Endothelial cell of umbilical vein (primary cell): ENCODE measurements around the gene RPL9. TPM values are rescaled to one million over a fixed set of nuclear protein-coding genes. Genes with fewer than 3 reads are reported as not detected.

ENCODE experiments used
- BruUV-seq: library from RNA; stranded (reverse); fragments of 400-500 nt; replicated peaks from 2 replicates; lab custom pipeline; 2021; lab: Mats Ljungman, UMichigan
- CTCF ChIA-PET: fragments of 300-600, 350-600 bp; sonication (Branson Sonifier 250); formaldehyde crosslinking; loops from one replicate; lab custom pipeline; 2021; ENCODE audit warnings: antibody characterized with exemption, inconsistent platforms; lab: Charles Lee
- POLR2A ChIA-PET: fragments of 300-600, 350-600 bp; sonication (Branson Sonifier 250); formaldehyde crosslinking; loops from one replicate; lab custom pipeline; 2021; ENCODE audit warnings: antibody characterized with exemption, inconsistent platforms; lab: Charles Lee
- DNase-seq: peaks from one replicate; pipeline ENCODE4 v3.0.0-alpha.2; 2011; ENCODE audit warnings: low read depth, low spot score
- FAIRE-seq: peaks from 2 replicates; lab custom pipeline; 2011; peaks lifted over from hg19 to GRCh38; lab: Jason Lieb, UNC
- H2AFZ ChIP-seq: 2 replicates; pipeline ENCODE4 v1.6.0; 2012; ENCODE audit warnings: low read depth, low read length, control low read depth, inconsistent platforms
- H3K27ac ChIP-seq: 2 replicates; pipeline ENCODE4 v1.5.1; 2011; ENCODE audit warnings: low read depth, mild to moderate bottlenecking, control low read depth, low read length, moderate library complexity; ENCODE audit not compliant: insufficient read depth
- H3K27me3 ChIP-seq, 2 experiments: 2 replicates each; pipeline versions ENCODE4 v1.6.0 to v1.6.1; 2011; ENCODE audit warnings: low read length in 2 of 2, mixed read lengths in 1 of 2; ENCODE audit not compliant: control insufficient read depth in 2 of 2, insufficient read depth in 2 of 2
- H3K36me3 ChIP-seq, 2 experiments: 2 replicates in 1 of 2; 3 replicates in 1 of 2; pipeline ENCODE4 v1.5.1; 2011; ENCODE audit warnings: low read length in 2 of 2, mild to moderate bottlenecking in 1 of 2, moderate library complexity in 1 of 2; ENCODE audit not compliant: control insufficient read depth in 2 of 2, insufficient read depth in 2 of 2; ENCODE audit errors: extremely low read depth in 1 of 2
- H3K4me1 ChIP-seq: 3 replicates; pipeline ENCODE4 v1.5.1; 2011; ENCODE audit warnings: mild to moderate bottlenecking, low read length; ENCODE audit not compliant: control insufficient read depth, insufficient read depth; ENCODE audit errors: extremely low read depth
- H3K4me2 ChIP-seq: 2 replicates; pipeline ENCODE4 v1.6.1; 2011; ENCODE audit warnings: low read length, control low read depth, mixed read lengths; ENCODE audit not compliant: insufficient read depth
- H3K4me3 ChIP-seq, 3 experiments: fragments of 200-600 bp in 1 of 3; sonication (generic), shearing (Covaris generic) in 1 of 3; replicated peaks in 1 of 3; 2 replicates each; pipeline ENCODE4 v1.5.1; 2011 to 2016; ENCODE audit warnings: control low read depth in 3 of 3, low read length in 3 of 3, mild to moderate bottlenecking in 2 of 3, inconsistent platforms in 1 of 3, low read depth in 1 of 3, moderate library complexity in 1 of 3; ENCODE audit not compliant: insufficient read depth in 1 of 3
- H3K79me2 ChIP-seq: 2 replicates; pipeline ENCODE4 v1.6.0; 2012; ENCODE audit warnings: low read length, inconsistent platforms; ENCODE audit not compliant: control insufficient read depth, insufficient read depth
- H3K9ac ChIP-seq: replicated peaks from 2 replicates; pipeline ENCODE3; 2011; ENCODE audit warnings: low read length, control low read depth; ENCODE audit not compliant: insufficient read depth; ENCODE audit errors: extremely low read depth
- H3K9me1 ChIP-seq: replicated peaks from 3 replicates; pipeline ENCODE4 v1.6.0; 2011; ENCODE audit warnings: mild to moderate bottlenecking, low read length; ENCODE audit not compliant: control insufficient read depth, insufficient read depth; ENCODE audit errors: extremely low read depth
- H3K9me3 ChIP-seq: replicated peaks from 2 replicates; pipeline ENCODE4 v1.5.1; 2012; ENCODE audit warnings: low read length, inconsistent platforms; ENCODE audit not compliant: control insufficient read depth, insufficient read depth
- H4K20me1 ChIP-seq: replicated peaks from 2 replicates; pipeline ENCODE3; 2011; ENCODE audit warnings: mild to moderate bottlenecking, low read length; ENCODE audit not compliant: control insufficient read depth, insufficient read depth; ENCODE audit errors: extremely low read depth
- EZH2 ChIP-seq: IDR thresholded peaks from 2 replicates; pipeline ENCODE4 v1.6.1; 2012; ENCODE audit warnings: borderline replicate concordance, low read depth, mild to moderate bottlenecking, moderate library complexity, low read length, inconsistent platforms; ENCODE audit not compliant: severe bottlenecking
- FOS ChIP-seq: IDR thresholded peaks from 2 replicates; pipeline ENCODE4 v1.6.1; 2011; ENCODE audit warnings: mild to moderate bottlenecking, low read length, moderate library complexity, borderline replicate concordance; ENCODE audit not compliant: insufficient read depth
- GATA2 ChIP-seq: IDR thresholded peaks from 2 replicates; pipeline ENCODE4 v1.7.0; 2011; ENCODE audit warnings: low read depth, mild to moderate bottlenecking, moderate library complexity, mixed read lengths, low read length; ENCODE audit not compliant: insufficient read length, insufficient read depth
- JUN ChIP-seq: IDR thresholded peaks from 2 replicates; pipeline ENCODE4 v1.6.1; 2011; ENCODE audit warnings: borderline replicate concordance, low read depth; ENCODE audit not compliant: insufficient read length, insufficient read depth
- MAX ChIP-seq: IDR thresholded peaks from 2 replicates; pipeline ENCODE4 v1.6.1; 2011; ENCODE audit not compliant: insufficient read depth, insufficient read length
- MYC ChIP-seq: IDR thresholded peaks from one replicate; pipeline ENCODE4 v1.6.1; 2011; ENCODE audit warnings: mild to moderate bottlenecking, low read depth, low read length
- POLR2A ChIP-seq: IDR thresholded peaks from 2 replicates; pipeline ENCODE4 v1.6.1; 2012; ENCODE audit warnings: low read depth, mild to moderate bottlenecking, control low read depth, low read length
- POLR2AphosphoS5 ChIP-seq: IDR thresholded peaks from 2 replicates; pipeline ENCODE4 v1.6.1; 2012; ENCODE audit warnings: low read depth, mild to moderate bottlenecking, control low read depth, low read length, moderate library complexity; ENCODE audit not compliant: insufficient read depth
- dilution Hi-C: fragments of 300-500 bp; cut with MboI; formaldehyde crosslinking; loops from one replicate; pipeline ENCODE4 v1.15.0; 2019; ENCODE audit warnings: low sequenced_read_pairs; ENCODE audit not compliant: extremely low pct_ligation_motif_present
- intact Hi-C: fragments of 100-400 bp; cut with micrococcal nuclease; formaldehyde crosslinking; loops from one replicate; pipeline ENCODE4 v1.10.0; 2022
- polyA plus RNA-seq, 4 experiments: library from polyadenylated mRNA; depleted of rRNA in 3 of 4; stranded (reverse) in 3 of 4; unstranded in 1 of 4; fragments of >200 nt; gene quantifications; 2 replicates each; pipeline versions ENCODE4 v1.2.1 to v1.2.3, GENCODE V29; 2011 to 2012; ENCODE audit warnings: missing spikeins in 1 of 4
- total RNA-seq: library from RNA; stranded (reverse); gene quantifications from 2 replicates; pipeline ENCODE4 v1.2.3, GENCODE V29; 2021
- TF ChIP-seq, protein P1 (sequence below), 2 donors: IDR thresholded peaks; 1 replicate in 1 of 2; 2 replicates in 1 of 2; pipeline ENCODE4 v1.5.1; 2011; ENCODE audit warnings: low read length in 2 of 2, mild to moderate bottlenecking in 2 of 2, moderate library complexity in 2 of 2, control low read depth in 1 of 2, inconsistent platforms in 1 of 2, low read depth in 1 of 2; ENCODE audit not compliant: insufficient read depth in 1 of 2; ENCODE audit errors: extremely low read depth in 1 of 2

RPL9 gene
- total and polyA plus RNA-seq, 2 donors (not counting 3 experiments of a cell fraction or from before 2014, with no cell fraction given) = 963 to 1,186 TPM

- dilution Hi-C loops = no loop called here
- no peaks in the 10 kb centered on the region for H3K9me1 ChIP-seq
- BruUV-seq = no TSS peak
- no peak for TF ChIP-seq GATA2
- no peak for TF ChIP-seq EZH2
- TF ChIP-seq JUN = no peak
- TF ChIP-seq POLR2A = no peak
- TF ChIP-seq MAX = no peak
- no peak for TF ChIP-seq POLR2AphosphoS5
- TF ChIP-seq, protein P1, sequence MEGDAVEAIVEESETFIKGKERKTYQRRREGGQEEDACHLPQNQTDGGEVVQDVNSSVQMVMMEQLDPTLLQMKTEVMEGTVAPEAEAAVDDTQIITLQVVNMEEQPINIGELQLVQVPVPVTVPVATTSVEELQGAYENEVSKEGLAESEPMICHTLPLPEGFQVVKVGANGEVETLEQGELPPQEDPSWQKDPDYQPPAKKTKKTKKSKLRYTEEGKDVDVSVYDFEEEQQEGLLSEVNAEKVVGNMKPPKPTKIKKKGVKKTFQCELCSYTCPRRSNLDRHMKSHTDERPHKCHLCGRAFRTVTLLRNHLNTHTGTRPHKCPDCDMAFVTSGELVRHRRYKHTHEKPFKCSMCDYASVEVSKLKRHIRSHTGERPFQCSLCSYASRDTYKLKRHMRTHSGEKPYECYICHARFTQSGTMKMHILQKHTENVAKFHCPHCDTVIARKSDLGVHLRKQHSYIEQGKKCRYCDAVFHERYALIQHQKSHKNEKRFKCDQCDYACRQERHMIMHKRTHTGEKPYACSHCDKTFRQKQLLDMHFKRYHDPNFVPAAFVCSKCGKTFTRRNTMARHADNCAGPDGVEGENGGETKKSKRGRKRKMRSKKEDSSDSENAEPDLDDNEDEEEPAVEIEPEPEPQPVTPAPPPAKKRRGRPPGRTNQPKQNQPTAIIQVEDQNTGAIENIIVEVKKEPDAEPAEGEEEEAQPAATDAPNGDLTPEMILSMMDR (IDR thresholded peaks at IDR 0.05; ENCODE audit: extremely low read depth in 1 of 2, insufficient read depth in 1 of 2, low read depth in 1 of 2, low read length in 2 of 2) = no peak
- no peak for TF ChIP-seq MYC
- TF ChIP-seq FOS = no peak
- H3K9ac ChIP-seq = no peak overlapping the region
- DNase-seq (no peak), FAIRE-seq (no peak)
- H3K4me2 ChIP-seq = no peak overlapping the region
- no peaks in the 10 kb centered on the region for H3K79me2 ChIP-seq
- H3K36me3 ChIP-seq = peaks cover 2 to 4% of the 10 kb centered on the region in 2 experiments
- no peak overlapping the region for H3K4me3 ChIP-seq
- H3K27ac ChIP-seq = no peak overlapping the region
- CTCF ChIA-PET = interaction anchor here (0.9 to 3.1 kb wide), 3 partner anchors 9 to 137 kb away, joined by 3 to 12 read pairs (median 3); no protein-coding TSS in a partner anchor
- H3K4me1 ChIP-seq = no peaks in the 10 kb centered on the region
- no peak overlapping the region for H2AFZ ChIP-seq
- no peaks in the 10 kb centered on the region for H3K9me3 ChIP-seq
- intact Hi-C loops = no loop called here
- POLR2A ChIA-PET = no interaction called here
- no peaks in the 10 kb centered on the region for H4K20me1 ChIP-seq
- no peaks in the 10 kb centered on the region for H3K27me3 ChIP-seq
Observed at GRCh38 chr4:39495446-39496213, 36.9 kb upstream of the RPL9 start.
